HepG2 (cell line): ENCODE measurements around the gene KLHL30. TPM values are rescaled to one million over a fixed set of nuclear protein-coding genes. Genes with fewer than 3 reads are reported as not detected.
A peak's percentile ranks its signal among the peaks of the same experiment; 100 is the strongest.

Experiments used
- KDM2A ChIP-seq: sonication (generic); formaldehyde crosslinking; IDR thresholded peaks from 2 replicates; pipeline ENCODE4 v1.4.0; 2020; ENCODE audit warnings: low read depth, missing genetic modification reagents, borderline replicate concordance
- PLRG1 ChIP-seq: fragments of 450-650 bp; conservative IDR thresholded peaks from 2 replicates; pipeline ENCODE4 v1.6.1; 2016
- RAD21 ChIP-seq: fragments of 450-650 bp; formaldehyde crosslinking; IDR thresholded peaks from 2 replicates; pipeline ENCODE4 v1.5.0; 2020; ENCODE audit warnings: mild to moderate bottlenecking
- ZFY ChIP-seq: sonication (generic); formaldehyde crosslinking; IDR thresholded peaks from 2 replicates; pipeline ENCODE4 v1.4.0; 2020; ENCODE audit warnings: missing genetic modification reagents
- ZNF749 ChIP-seq: sonication (generic); formaldehyde crosslinking; IDR thresholded peaks from 2 replicates; pipeline ENCODE4 v1.8.0; 2022; ENCODE audit warnings: mild to moderate bottlenecking, missing genetic modification reagents, moderate library complexity, borderline replicate concordance
- polyA plus RNA-seq, 8 experiments: library from polyadenylated mRNA; depleted of rRNA in 3 of 8; stranded (reverse) in 7 of 8; unstranded in 1 of 8; fragments of >200 nt; fragmentation: Illumina TruSeq in 4 of 8; extraction: Trizol in 4 of 8; gene quantifications; 2 replicates each; pipeline versions ENCODE4 v1.2.1 to v1.2.3, GENCODE V29; 2011 to 2016; ENCODE audit warnings: low read depth in 4 of 8, missing spikeins in 1 of 8, mixed read lengths in 1 of 8; ENCODE audit not compliant: insufficient read depth in 1 of 8
- total RNA-seq, 5 experiments: library from RNA; depleted of rRNA; stranded (reverse); fragments of >200 nt; fragmentation: Illumina TruSeq; extraction: Trizol; gene quantifications; 2 replicates each; pipeline ENCODE4 v1.2.3, GENCODE V29; 2016; ENCODE audit warnings: low read depth in 1 of 5
- TF ChIP-seq, protein P1 (sequence below): sonication (generic); formaldehyde crosslinking; IDR thresholded peaks from 2 replicates; pipeline ENCODE4 v1.4.0; 2020; ENCODE audit warnings: mild to moderate bottlenecking, missing genetic modification reagents
- TF ChIP-seq, protein P2 (sequence below): IDR thresholded peaks from 2 replicates; pipeline ENCODE4 v1.6.1; 2016; ENCODE audit warnings: low read depth, borderline replicate concordance
- TF ChIP-seq, protein P3 (sequence below): sonication (generic); formaldehyde crosslinking; IDR thresholded peaks from 2 replicates; pipeline ENCODE4 v1.4.0; 2020; ENCODE audit warnings: missing genetic modification reagents

The KLHL30 gene
- total and polyA plus RNA-seq, 2 of the 13 experiments (the other 11 are each of a cell fraction or from before 2014, with no cell fraction given) = 0.05 TPM; not detected in 1

DNA sequence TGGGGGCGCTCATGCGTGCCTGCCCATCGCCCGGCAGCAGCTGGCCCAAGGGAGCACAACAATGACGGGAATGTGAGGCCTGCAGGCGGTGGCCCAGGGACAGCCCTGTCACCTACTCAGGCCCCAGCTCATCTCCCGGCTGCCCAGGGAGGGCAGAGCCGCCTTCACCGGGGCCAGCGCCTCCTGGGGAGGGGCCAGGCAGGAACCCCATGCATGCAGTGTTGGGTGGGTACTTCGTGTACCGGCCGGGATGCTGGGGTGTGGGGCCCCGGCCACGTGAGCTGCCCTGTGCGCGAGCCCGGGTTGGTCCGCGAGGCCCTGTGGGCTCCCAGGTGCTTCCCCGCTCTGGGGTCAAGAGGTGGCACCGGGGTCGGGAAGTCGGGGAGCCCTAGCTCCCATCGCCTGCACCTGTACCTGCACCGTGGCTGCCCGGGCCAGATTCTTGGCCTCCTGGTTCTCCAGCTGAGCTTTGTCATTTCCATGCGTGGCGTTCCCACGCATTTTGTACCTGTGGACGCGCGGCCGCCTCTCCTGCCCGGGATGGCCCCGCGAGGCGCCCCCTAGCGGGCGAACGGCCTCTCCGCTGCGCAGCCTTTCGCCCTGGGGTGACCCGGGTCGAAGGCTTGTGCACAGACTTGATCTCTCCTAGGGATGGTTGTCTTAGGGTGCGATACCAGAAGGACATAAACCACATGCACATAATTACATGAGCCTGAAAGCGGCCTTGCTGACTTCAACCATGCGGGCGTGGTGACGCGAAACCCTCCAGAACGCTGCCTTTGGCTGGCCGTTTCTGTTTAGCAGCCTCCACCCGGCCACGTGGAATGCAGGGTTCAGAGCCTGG is 950 bp downstream of the KLHL30 start (continued):
- TF ChIP-seq KDM2A (CRISPR knock-in tag) (peak; percentile 47; the same call in 1 of the 2 replicates), PLRG1 (no peak), ZFY (CRISPR knock-in tag) (peak; percentile 55), RAD21 (CRISPR knock-in tag) (peak; percentile 61; the same call in 1 of the 2 replicates), ZNF749 (CRISPR knock-in tag) (0 out of 2 replicates have a peak, but pooled peaks have one; percentile 59)
- TF ChIP-seq, protein P1, sequence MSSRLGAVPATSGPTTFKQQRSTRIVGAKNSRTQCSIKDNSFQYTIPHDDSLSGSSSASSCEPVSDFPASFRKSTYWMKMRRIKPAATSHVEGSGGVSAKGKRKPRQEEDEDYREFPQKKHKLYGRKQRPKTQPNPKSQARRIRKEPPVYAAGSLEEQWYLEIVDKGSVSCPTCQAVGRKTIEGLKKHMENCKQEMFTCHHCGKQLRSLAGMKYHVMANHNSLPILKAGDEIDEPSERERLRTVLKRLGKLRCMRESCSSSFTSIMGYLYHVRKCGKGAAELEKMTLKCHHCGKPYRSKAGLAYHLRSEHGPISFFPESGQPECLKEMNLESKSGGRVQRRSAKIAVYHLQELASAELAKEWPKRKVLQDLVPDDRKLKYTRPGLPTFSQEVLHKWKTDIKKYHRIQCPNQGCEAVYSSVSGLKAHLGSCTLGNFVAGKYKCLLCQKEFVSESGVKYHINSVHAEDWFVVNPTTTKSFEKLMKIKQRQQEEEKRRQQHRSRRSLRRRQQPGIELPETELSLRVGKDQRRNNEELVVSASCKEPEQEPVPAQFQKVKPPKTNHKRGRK = 0 out of 2 replicates have a peak, but pooled peaks have one; percentile 31
- TF ChIP-seq, protein P2, sequence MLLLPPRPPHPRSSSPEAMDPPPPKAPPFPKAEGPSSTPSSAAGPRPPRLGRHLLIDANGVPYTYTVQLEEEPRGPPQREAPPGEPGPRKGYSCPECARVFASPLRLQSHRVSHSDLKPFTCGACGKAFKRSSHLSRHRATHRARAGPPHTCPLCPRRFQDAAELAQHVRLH (CRISPR knock-in tag) = peak; percentile 15; the same call in 1 of the 2 replicates
- TF ChIP-seq, protein P3, sequence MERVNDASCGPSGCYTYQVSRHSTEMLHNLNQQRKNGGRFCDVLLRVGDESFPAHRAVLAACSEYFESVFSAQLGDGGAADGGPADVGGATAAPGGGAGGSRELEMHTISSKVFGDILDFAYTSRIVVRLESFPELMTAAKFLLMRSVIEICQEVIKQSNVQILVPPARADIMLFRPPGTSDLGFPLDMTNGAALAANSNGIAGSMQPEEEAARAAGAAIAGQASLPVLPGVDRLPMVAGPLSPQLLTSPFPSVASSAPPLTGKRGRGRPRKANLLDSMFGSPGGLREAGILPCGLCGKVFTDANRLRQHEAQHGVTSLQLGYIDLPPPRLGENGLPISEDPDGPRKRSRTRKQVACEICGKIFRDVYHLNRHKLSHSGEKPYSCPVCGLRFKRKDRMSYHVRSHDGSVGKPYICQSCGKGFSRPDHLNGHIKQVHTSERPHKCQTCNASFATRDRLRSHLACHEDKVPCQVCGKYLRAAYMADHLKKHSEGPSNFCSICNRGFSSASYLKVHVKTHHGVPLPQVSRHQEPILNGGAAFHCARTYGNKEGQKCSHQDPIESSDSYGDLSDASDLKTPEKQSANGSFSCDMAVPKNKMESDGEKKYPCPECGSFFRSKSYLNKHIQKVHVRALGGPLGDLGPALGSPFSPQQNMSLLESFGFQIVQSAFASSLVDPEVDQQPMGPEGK = 0 out of 2 replicates have a peak, but pooled peaks have one; percentile 15
